GM06990 (cell line): ENCODE results near the gene ZNG1C.
"Not testable (repeated sequence)": the region's sequence is repeated elsewhere in the genome, so short reads cannot be mapped to it uniquely, and the experiment has no call there.

Source experiments
- DNase-seq: peaks from one replicate; pipeline ENCODE4 v3.0.0-alpha.2; 2011; ENCODE audit not compliant: insufficient read length; ENCODE audit errors: extremely low read depth
- H3K27me3 ChIP-seq: replicated peaks from 2 replicates; pipeline ENCODE4 v1.6.0; 2011; ENCODE audit warnings: low read length; ENCODE audit not compliant: control insufficient read depth, insufficient read depth
- H3K36me3 ChIP-seq: 2 replicates; pipeline ENCODE4 v1.5.1; 2011; ENCODE audit warnings: low read length; ENCODE audit not compliant: control insufficient read depth, insufficient read depth
- H3K4me3 ChIP-seq: replicated peaks from 2 replicates; pipeline ENCODE4 v1.5.1; 2011; ENCODE audit warnings: low read depth, mild to moderate bottlenecking, control low read depth, low read length

Gene ZNG1C

GRCh38 chr9:68329106-68329505 is 87.3 kb downstream of the ZNG1C start:
- not testable (repeated sequence) for H3K27me3 ChIP-seq, DNase-seq, H3K36me3 ChIP-seq, H3K4me3 ChIP-seq

- H3K4me3 ChIP-seq, H3K36me3 ChIP-seq, H3K27me3 ChIP-seq, DNase-seq: not testable (repeated sequence)
Observed at GRCh38 chr9:68330531-68331173, 88.9 kb downstream of the ZNG1C start.

- not testable (repeated sequence) for H3K4me3 ChIP-seq, DNase-seq, H3K27me3 ChIP-seq, H3K36me3 ChIP-seq
Observed at GRCh38 chr9:68332122-68332521, 90.3 kb downstream of the ZNG1C start.

DNA sequence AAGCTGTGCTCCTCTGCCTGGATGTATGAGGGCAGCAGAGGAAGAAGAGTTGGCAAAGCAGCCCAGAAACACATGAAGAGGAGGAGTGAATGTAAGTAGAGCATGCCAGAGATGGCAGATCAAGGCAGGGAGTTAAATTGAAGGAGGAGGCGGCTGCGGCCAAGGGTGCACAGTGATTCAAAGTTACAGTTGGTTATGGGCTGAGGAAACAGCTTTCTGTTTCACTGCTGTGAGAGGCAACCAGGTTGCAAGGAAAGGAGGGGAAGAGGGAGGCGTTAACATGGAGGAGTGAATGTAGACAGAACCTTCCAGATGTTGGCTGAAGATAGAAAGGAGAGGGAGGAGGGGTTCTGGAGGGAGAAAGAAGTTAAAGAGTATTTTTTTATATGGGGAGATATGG is 94.2 kb downstream of the ZNG1C start:
- not testable (repeated sequence) for H3K36me3 ChIP-seq, H3K27me3 ChIP-seq, H3K4me3 ChIP-seq, DNase-seq

DNA sequence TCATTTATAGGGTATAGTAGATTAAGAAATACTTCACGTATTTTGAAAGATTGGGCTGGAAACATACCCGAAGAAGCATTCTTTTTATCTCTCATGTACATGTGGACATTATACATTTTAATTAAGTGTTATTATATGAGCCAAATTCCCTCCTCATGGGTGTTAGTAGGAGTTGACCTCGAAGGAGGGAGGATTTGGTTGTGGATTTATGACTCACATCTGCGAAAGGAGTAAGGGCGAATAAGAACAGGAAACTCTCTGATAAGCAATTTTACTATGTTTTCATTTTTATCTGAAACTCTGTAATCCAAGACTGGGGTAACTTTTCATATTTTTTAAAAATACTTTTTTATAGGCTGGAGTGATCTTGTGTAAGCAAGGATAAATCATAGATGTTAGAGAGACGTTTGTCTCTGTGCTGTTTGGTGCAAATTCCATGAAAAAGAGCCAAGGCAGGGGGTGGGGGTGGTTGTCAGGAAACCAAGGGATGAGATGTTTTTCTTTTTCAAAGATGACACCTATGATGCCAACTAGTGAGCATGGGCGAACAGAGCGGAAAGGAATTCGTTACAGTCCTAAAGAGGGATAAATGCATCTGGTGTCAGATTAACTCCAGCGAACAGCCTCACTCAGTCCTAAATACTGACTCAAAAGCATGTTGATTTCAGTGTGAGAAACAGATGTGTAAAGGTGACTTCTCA is 95.0 kb downstream of the ZNG1C start:
- H3K36me3 ChIP-seq, DNase-seq, H3K27me3 ChIP-seq, H3K4me3 ChIP-seq: not testable (repeated sequence)

GRCh38 chr9:68338000-68338399 is 96.2 kb downstream of the ZNG1C start:
- H3K36me3 ChIP-seq, H3K4me3 ChIP-seq, H3K27me3 ChIP-seq, DNase-seq: not testable (repeated sequence)

GRCh38 chr9:68342265-68343025 is 100.7 kb downstream of the ZNG1C start:
- not testable (repeated sequence) for H3K27me3 ChIP-seq, DNase-seq, H3K4me3 ChIP-seq, H3K36me3 ChIP-seq

GRCh38 chr9:68343242-68343641 is 101.5 kb downstream of the ZNG1C start:
- H3K4me3 ChIP-seq, H3K36me3 ChIP-seq, H3K27me3 ChIP-seq, DNase-seq: not testable (repeated sequence)

DNA sequence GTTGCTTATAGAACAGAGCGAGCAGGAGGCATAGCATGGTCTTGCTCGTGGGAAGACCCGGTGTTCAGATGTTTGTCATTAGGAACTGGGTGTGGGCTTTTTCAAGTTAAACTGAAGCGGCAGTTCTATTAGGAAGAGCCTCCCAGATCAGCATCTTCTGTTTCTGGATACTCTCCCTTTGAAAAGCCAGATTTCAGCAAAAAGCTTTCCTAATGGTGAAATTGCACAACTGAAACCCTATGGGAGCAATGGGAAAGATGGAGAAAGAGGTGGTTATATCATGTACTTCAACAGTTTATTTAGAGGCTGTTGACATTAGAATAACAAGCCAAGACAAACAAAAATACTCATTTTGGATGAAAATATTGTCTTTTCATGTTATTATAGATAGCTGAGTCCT is 102.2 kb downstream of the ZNG1C start:
- H3K4me3 ChIP-seq, H3K36me3 ChIP-seq, H3K27me3 ChIP-seq, DNase-seq: not testable (repeated sequence)
